SU-DHL-6 (cell line): Measurements from ENCODE around the gene KIAA0040.

ENCODE experiments used
- CTCF ChIP-seq: fragments of 200-600 bp; sonication (generic); IDR thresholded peaks from one replicate; pipeline ENCODE4 v1.5.1; 2017; ENCODE audit warnings: antibody characterized with exemption, mild to moderate bottlenecking, low read length, moderate library complexity; ENCODE audit not compliant: insufficient read depth, poor library complexity, severe bottlenecking
- EZH2phosphoT487 ChIP-seq: fragments of 200-600 bp; sonication (generic), shearing (Covaris generic); conservative IDR thresholded peaks from 2 replicates; pipeline ENCODE4 v1.6.1; 2018; ENCODE audit warnings: mild to moderate bottlenecking, antibody characterized with exemption, low read length, moderate library complexity, mixed read lengths

- no peak for TF ChIP-seq CTCF
- no peak for TF ChIP-seq EZH2phosphoT487
Measured at GRCh38 chr1:175216444-175216843, 23.9 kb upstream of the KIAA0040 start.
